Measurements from ENCODE around the gene NEO1.

DNA sequence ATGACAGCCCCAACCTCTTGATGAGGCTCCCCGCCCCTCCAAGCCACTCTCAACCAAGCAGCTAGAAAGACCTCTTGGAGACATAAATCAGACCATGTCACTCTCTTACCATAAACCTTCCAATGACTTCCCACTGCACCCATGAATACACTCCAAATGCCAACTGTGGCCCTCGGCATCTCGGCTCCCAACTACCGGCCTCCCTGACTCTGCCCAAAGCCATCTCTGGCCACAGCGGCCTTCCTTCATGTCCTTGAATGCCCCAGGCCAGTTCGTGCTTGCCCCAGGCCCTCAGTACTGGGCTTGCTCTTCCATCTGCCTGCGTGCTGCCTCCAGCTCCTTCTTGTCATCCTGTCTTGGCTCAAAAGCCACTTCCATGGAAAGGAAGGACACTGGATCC lies 284.5 kb downstream of the NEO1 start:
- TF ChIP-seq, protein P1, sequence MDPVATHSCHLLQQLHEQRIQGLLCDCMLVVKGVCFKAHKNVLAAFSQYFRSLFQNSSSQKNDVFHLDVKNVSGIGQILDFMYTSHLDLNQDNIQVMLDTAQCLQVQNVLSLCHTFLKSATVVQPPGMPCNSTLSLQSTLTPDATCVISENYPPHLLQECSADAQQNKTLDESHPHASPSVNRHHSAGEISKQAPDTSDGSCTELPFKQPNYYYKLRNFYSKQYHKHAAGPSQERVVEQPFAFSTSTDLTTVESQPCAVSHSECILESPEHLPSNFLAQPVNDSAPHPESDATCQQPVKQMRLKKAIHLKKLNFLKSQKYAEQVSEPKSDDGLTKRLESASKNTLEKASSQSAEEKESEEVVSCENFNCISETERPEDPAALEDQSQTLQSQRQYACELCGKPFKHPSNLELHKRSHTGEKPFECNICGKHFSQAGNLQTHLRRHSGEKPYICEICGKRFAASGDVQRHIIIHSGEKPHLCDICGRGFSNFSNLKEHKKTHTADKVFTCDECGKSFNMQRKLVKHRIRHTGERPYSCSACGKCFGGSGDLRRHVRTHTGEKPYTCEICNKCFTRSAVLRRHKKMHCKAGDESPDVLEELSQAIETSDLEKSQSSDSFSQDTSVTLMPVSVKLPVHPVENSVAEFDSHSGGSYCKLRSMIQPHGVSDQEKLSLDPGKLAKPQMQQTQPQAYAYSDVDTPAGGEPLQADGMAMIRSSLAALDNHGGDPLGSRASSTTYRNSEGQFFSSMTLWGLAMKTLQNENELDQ (CRISPR knock-in tag; IDR thresholded peaks at IDR 0.05; ENCODE audit: borderline replicate concordance): no peak
- TF ChIP-seq MYC (IDR thresholded peaks at IDR 0.05; ENCODE audit: low read depth, low read length) (no peak), MYC (CRISPR knock-in tag; IDR thresholded peaks at IDR 0.05; ENCODE audit: borderline replicate concordance, low read depth) (no peak), KDM5B (IDR thresholded peaks at IDR 0.05; ENCODE audit: insufficient replicate concordance, low read depth, low read length) (no peak), SMC3 (conservative IDR thresholded peaks at IDR 0.05; ENCODE audit: insufficient read depth, low read depth, low read length) (no peak), ZNF384 (IDR thresholded peaks at IDR 0.05; ENCODE audit: low read depth, low read length) (no peak), GTF2F1 (IDR thresholded peaks at IDR 0.05; ENCODE audit: low read depth, low read length) (no peak), POLR2AphosphoS5 (IDR thresholded peaks at IDR 0.05; ENCODE audit: control insufficient read depth, insufficient read depth, low read depth, low read length) (no peak), NFE2 (IDR thresholded peaks at IDR 0.05; ENCODE audit: low read depth) (no peak), BRCA1 (IDR thresholded peaks at IDR 0.05) (no peak), BRCA1 (CRISPR knock-in tag; IDR thresholded peaks at IDR 0.05) (no peak)
- TF ChIP-seq, protein P2, sequence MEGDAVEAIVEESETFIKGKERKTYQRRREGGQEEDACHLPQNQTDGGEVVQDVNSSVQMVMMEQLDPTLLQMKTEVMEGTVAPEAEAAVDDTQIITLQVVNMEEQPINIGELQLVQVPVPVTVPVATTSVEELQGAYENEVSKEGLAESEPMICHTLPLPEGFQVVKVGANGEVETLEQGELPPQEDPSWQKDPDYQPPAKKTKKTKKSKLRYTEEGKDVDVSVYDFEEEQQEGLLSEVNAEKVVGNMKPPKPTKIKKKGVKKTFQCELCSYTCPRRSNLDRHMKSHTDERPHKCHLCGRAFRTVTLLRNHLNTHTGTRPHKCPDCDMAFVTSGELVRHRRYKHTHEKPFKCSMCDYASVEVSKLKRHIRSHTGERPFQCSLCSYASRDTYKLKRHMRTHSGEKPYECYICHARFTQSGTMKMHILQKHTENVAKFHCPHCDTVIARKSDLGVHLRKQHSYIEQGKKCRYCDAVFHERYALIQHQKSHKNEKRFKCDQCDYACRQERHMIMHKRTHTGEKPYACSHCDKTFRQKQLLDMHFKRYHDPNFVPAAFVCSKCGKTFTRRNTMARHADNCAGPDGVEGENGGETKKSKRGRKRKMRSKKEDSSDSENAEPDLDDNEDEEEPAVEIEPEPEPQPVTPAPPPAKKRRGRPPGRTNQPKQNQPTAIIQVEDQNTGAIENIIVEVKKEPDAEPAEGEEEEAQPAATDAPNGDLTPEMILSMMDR (IDR thresholded peaks at IDR 0.05 in 2 of 3, conservative IDR thresholded peaks at IDR 0.05 in 1 of 3; ENCODE audit: insufficient read depth in 2 of 3, low read depth in 1 of 3, low read length in 3 of 3): no peak
- TF ChIP-seq, protein P3, sequence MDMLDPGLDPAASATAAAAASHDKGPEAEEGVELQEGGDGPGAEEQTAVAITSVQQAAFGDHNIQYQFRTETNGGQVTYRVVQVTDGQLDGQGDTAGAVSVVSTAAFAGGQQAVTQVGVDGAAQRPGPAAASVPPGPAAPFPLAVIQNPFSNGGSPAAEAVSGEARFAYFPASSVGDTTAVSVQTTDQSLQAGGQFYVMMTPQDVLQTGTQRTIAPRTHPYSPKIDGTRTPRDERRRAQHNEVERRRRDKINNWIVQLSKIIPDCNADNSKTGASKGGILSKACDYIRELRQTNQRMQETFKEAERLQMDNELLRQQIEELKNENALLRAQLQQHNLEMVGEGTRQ (CRISPR knock-in tag; IDR thresholded peaks at IDR 0.05): no peak
- TF ChIP-seq, protein P4, sequence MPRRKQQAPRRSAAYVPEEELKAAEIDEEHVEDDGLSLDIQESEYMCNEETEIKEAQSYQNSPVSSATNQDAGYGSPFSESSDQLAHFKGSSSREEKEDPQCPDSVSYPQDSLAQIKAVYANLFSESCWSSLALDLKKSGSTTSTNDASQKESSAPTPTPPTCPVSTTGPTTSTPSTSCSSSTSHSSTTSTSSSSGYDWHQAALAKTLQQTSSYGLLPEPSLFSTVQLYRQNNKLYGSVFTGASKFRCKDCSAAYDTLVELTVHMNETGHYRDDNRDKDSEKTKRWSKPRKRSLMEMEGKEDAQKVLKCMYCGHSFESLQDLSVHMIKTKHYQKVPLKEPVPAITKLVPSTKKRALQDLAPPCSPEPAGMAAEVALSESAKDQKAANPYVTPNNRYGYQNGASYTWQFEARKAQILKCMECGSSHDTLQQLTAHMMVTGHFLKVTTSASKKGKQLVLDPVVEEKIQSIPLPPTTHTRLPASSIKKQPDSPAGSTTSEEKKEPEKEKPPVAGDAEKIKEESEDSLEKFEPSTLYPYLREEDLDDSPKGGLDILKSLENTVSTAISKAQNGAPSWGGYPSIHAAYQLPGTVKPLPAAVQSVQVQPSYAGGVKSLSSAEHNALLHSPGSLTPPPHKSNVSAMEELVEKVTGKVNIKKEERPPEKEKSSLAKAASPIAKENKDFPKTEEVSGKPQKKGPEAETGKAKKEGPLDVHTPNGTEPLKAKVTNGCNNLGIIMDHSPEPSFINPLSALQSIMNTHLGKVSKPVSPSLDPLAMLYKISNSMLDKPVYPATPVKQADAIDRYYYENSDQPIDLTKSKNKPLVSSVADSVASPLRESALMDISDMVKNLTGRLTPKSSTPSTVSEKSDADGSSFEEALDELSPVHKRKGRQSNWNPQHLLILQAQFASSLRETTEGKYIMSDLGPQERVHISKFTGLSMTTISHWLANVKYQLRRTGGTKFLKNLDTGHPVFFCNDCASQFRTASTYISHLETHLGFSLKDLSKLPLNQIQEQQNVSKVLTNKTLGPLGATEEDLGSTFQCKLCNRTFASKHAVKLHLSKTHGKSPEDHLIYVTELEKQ (CRISPR knock-in tag; IDR thresholded peaks at IDR 0.05): no peak
- TF ChIP-seq, protein P5, sequence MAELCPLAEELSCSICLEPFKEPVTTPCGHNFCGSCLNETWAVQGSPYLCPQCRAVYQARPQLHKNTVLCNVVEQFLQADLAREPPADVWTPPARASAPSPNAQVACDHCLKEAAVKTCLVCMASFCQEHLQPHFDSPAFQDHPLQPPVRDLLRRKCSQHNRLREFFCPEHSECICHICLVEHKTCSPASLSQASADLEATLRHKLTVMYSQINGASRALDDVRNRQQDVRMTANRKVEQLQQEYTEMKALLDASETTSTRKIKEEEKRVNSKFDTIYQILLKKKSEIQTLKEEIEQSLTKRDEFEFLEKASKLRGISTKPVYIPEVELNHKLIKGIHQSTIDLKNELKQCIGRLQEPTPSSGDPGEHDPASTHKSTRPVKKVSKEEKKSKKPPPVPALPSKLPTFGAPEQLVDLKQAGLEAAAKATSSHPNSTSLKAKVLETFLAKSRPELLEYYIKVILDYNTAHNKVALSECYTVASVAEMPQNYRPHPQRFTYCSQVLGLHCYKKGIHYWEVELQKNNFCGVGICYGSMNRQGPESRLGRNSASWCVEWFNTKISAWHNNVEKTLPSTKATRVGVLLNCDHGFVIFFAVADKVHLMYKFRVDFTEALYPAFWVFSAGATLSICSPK (IDR thresholded peaks at IDR 0.05; ENCODE audit: borderline replicate concordance): no peak
